ENCODE results near the gene MGLL. TPM values are rescaled to one million over a fixed set of nuclear protein-coding genes. Genes with fewer than 3 reads are reported as not detected.

Gene MGLL
- total RNA-seq, 1 donor from 2014 or later = 9.4 TPM

- Mint-ChIP-seq H3K36me3 (no peaks in the 10 kb centered on the region), H3K4me1 (ENCODE audit: unreplicated experiment) (peaks cover 15% of the 10 kb centered on the region), H3K27me3 (peaks cover 3% of the 10 kb centered on the region), H3K27ac (no peak overlapping the region), H3K9me3 (peaks cover 10% of the 10 kb centered on the region), H3K4me3 (no peak overlapping the region)
- no peak for DNase-seq (ENCODE audit: extremely low spot score, unreplicated experiment)
- TF ChIP-seq, protein P1, sequence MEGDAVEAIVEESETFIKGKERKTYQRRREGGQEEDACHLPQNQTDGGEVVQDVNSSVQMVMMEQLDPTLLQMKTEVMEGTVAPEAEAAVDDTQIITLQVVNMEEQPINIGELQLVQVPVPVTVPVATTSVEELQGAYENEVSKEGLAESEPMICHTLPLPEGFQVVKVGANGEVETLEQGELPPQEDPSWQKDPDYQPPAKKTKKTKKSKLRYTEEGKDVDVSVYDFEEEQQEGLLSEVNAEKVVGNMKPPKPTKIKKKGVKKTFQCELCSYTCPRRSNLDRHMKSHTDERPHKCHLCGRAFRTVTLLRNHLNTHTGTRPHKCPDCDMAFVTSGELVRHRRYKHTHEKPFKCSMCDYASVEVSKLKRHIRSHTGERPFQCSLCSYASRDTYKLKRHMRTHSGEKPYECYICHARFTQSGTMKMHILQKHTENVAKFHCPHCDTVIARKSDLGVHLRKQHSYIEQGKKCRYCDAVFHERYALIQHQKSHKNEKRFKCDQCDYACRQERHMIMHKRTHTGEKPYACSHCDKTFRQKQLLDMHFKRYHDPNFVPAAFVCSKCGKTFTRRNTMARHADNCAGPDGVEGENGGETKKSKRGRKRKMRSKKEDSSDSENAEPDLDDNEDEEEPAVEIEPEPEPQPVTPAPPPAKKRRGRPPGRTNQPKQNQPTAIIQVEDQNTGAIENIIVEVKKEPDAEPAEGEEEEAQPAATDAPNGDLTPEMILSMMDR (conservative IDR thresholded peaks at IDR 0.05) = no peak
Measured at GRCh38 chr3:127772827-127773751, 49.2 kb downstream of the MGLL start.

GRCh38 chr3:127772273-127772672 lies 50.0 kb downstream of the MGLL start:
- TF ChIP-seq, protein P1 (conservative IDR thresholded peaks at IDR 0.05) = no peak
- no peak for DNase-seq (ENCODE audit: extremely low spot score, unreplicated experiment)
- Mint-ChIP-seq H3K4me3 (no peak overlapping the region), H3K36me3 (no peaks in the 10 kb centered on the region), H3K4me1 (ENCODE audit: unreplicated experiment) (peaks cover 15% of the 10 kb centered on the region), H3K9me3 (peaks cover 10% of the 10 kb centered on the region), H3K27ac (no peak overlapping the region), H3K27me3 (peaks cover 3% of the 10 kb centered on the region)

DNA sequence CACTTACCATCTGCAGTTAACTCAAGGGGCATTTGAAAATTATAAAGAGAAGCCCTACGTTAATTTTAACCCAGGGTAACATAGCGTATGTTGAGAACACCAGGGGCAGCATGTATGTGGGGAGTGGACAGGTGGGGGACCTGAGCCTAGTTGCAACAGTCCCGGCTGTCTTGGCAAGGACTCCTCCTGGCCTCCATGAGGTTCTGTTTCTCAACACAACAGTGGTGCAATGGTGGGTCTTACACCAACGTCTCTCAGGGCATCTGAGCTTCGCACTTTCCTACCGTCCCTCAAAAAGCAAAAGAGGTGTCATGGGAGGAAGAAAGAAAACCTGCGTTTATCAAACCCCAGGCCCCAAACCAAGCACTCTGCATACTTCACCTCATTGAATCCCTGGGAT lies 50.6 kb downstream of the MGLL start:
- H3K4me3 Mint-ChIP-seq = no peak overlapping the region
- H3K36me3 Mint-ChIP-seq = no peaks in the 10 kb centered on the region
- no peak overlapping the region for H3K27ac Mint-ChIP-seq
- TF ChIP-seq, protein P1 (conservative IDR thresholded peaks at IDR 0.05) = no peak
- DNase-seq (ENCODE audit: extremely low spot score, unreplicated experiment) = no peak
- peaks cover 6% of the 10 kb centered on the region for H3K9me3 Mint-ChIP-seq
- H3K4me1 Mint-ChIP-seq (ENCODE audit: unreplicated experiment) = peaks cover 15% of the 10 kb centered on the region
- peaks cover 3% of the 10 kb centered on the region for H3K27me3 Mint-ChIP-seq

DNA sequence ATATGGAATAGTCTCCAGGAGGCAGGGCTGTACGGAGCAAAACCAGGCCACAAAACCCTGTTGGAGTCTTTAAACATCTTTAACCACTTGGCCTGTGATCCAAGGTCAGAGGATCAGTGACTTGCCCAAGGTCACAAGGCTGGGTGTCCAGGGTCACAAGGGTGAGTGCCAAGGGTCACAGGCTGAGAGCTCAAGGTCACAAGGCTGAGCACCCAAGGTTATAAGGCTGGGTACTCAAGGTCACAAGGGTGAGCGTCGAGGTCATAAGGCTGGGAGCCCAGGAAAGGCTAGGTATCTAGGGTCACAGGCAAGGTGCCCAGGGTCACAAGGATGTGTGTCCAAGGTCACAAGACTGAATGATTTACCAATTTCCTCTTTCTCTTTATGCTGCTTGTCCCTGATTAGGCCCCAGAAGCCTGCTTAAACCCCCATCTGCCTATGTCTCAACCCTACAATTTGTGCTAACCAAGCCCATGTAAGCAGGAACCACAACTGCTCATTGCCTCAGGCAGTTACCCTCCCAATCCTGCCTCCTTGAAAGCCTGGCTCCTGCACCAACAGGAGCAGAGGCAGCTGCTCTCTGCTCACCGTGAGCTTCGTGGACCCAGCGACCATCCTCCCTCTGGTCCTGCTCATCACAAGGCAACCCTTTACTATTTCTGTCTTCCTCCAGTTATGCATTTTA lies 51.5 kb downstream of the MGLL start:
- Mint-ChIP-seq H3K36me3 (no peaks in the 10 kb centered on the region), H3K27ac (no peak overlapping the region), H3K4me3 (no peak overlapping the region), H3K4me1 (ENCODE audit: unreplicated experiment) (peaks cover 15% of the 10 kb centered on the region), H3K27me3 (peaks cover 3% of the 10 kb centered on the region), H3K9me3 (peaks cover 6% of the 10 kb centered on the region)
- TF ChIP-seq, protein P1 (conservative IDR thresholded peaks at IDR 0.05) = no peak
- no peak for DNase-seq (ENCODE audit: extremely low spot score, unreplicated experiment)

- H3K36me3 Mint-ChIP-seq = no peaks in the 10 kb centered on the region
- no peak for DNase-seq (ENCODE audit: extremely low spot score, unreplicated experiment)
- H3K4me1 Mint-ChIP-seq (ENCODE audit: unreplicated experiment) = peaks cover 9% of the 10 kb centered on the region
- H3K4me3 Mint-ChIP-seq = no peak overlapping the region
- no peak overlapping the region for H3K27ac Mint-ChIP-seq
- H3K27me3 Mint-ChIP-seq = peaks cover 3% of the 10 kb centered on the region
- TF ChIP-seq, protein P1 (conservative IDR thresholded peaks at IDR 0.05) = no peak
- peaks cover 6% of the 10 kb centered on the region for H3K9me3 Mint-ChIP-seq
Measured at GRCh38 chr3:127769284-127770081, 52.8 kb downstream of the MGLL start.
